GM12891 (cell line): ENCODE data around the gene OPCML.

Source experiments
- PAX5 ChIP-seq: IDR thresholded peaks from 2 replicates; pipeline ENCODE4 v1.6.1; 2011; ENCODE audit warnings: low read length, moderate library complexity, mild to moderate bottlenecking; ENCODE audit not compliant: insufficient read depth, severe bottlenecking
- POLR2A ChIP-seq: IDR thresholded peaks from 2 replicates; pipeline ENCODE4 v1.6.1; 2011; ENCODE audit warnings: low read depth, low read length, control low read depth
- POLR2AphosphoS5 ChIP-seq: IDR thresholded peaks from 2 replicates; pipeline ENCODE4 v1.6.1; 2011; ENCODE audit warnings: low read depth, low read length, control low read depth
- POU2F2 ChIP-seq: IDR thresholded peaks from 2 replicates; pipeline ENCODE4 v1.6.1; 2011; ENCODE audit warnings: low read depth, mild to moderate bottlenecking, control low read depth, low read length, moderate library complexity
- SPI1 ChIP-seq: IDR thresholded peaks from 2 replicates; pipeline ENCODE4 v1.6.1; 2011; ENCODE audit warnings: low read depth, low read length, control low read depth
- TAF1 ChIP-seq: IDR thresholded peaks from 2 replicates; pipeline ENCODE4 v1.6.1; 2011; ENCODE audit warnings: low read depth, low read length, control low read depth

- TF ChIP-seq POLR2AphosphoS5 (no peak), POLR2A (no peak), POU2F2 (no peak), TAF1 (no peak), PAX5 (no peak), SPI1 (no peak)
Measured at GRCh38 chr11:133383689-133384088, 148.6 kb downstream of the OPCML start.
